GM18499 (cell line): ENCODE results near the gene ZNF160.
"Not testable (repeated sequence)": the region's sequence is repeated elsewhere in the genome, so short reads cannot be mapped to it uniquely, and the experiment has no call there.

ENCODE experiments used
- ATAC-seq: cut with Tn5 transposase; IDR thresholded peaks from one replicate; pipeline ENCODE4 v1.9.1; 2021; ENCODE audit warnings: moderate number of reproducible peaks; ENCODE audit not compliant: insufficient read depth, unreplicated experiment

ZNF160 gene

DNA sequence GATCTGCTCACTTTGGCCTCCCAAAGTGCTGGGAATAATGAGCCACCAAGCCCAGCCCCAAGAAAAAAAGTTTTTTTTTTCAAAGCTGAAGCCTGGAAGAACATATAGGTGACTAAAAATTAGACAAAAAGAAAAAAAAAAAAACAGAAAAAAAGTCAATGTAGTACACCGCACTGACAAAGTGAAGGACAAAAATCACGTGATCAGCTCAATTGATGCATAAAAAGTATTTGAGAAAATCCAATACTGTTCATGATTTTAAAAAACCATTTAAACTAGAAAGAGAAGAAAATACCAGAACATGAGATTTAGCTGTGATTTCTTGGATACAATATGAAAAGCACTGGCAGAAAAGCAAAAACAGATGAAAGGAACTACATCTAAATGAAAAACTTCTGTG, 69.2 kb downstream of the ZNF160 start:
- no peak for ATAC-seq

DNA sequence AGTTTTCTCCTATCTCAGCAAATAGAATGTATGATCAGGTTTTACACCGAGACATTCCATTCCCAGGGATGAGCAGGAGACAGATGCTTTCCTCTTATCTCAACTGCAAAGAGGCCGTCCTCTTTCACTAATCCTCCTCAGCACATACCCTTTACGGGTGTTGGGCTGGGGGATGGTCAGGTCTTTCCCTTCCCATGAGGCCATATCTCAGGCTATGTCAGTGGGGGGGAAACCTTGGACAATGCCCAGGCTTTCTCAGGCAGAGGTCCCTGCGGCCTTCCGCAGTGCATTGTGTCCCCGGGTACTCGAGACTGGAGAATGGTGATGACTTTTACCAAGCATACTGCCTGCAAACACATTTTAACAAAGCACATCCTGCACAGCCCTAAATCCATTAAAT, 74.9 kb downstream of the ZNF160 start:
- not testable (repeated sequence) for ATAC-seq

DNA sequence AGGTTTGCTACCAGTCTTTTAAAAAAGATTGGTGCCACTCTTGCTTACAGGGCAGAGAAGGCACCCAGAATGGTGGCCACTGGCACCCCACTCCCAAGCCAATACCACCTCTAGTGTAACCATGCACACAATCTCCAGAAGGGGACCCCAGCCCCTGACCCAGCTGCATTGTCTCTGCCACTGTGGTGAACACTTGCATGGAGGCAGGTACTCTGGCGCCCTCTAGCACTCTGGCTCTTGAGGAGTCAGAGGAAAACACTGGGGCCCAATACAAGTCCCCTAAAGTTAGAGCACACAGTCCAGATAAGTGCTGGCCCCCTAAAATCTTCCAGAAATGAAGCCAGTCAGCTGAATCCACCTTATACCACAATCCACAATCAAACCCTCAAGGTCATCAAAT, 83.5 kb downstream of the ZNF160 start:
- no peak for ATAC-seq
